ENCODE data around the gene ALMS1.
"Not testable (repeated sequence)": the region's sequence is repeated elsewhere in the genome, so short reads cannot be mapped to it uniquely, and the experiment has no call there.

The ALMS1 gene
- 143 to 183 reads per million in 2 donors for total RNA-seq

- peak; percentile 85 for DNase-seq
These were observed at the start of gene ALMS1 for GRCh38 chr2:73385504-73386341. Gene ALMS1 (plus strand): TSS chr2:73385836. CDS start chr2:73385869, 33 bp downstream.

- no peak for DNase-seq
These were observed 47.8 kb upstream of the ALMS1 start for GRCh38 chr2:73337828-73338227.

GRCh38 chr2:73339201-73339600, 46.4 kb upstream of the ALMS1 start:
- DNase-seq: no peak

- DNase-seq: no peak
These were observed 44.6 kb upstream of the ALMS1 start for GRCh38 chr2:73341039-73341438.

- DNase-seq: no peak
These were observed 41.6 kb upstream of the ALMS1 start for GRCh38 chr2:73343992-73344391.

GRCh38 chr2:73344747-73345146, 40.9 kb upstream of the ALMS1 start:
- DNase-seq: not testable (repeated sequence)

GRCh38 chr2:73350035-73350691, 35.5 kb upstream of the ALMS1 start:
- no peak for DNase-seq

- no peak for DNase-seq
These were observed 29.5 kb upstream of the ALMS1 start for GRCh38 chr2:73356097-73356496.

- DNase-seq: no peak
These were observed 25.5 kb upstream of the ALMS1 start for GRCh38 chr2:73359915-73360697.

- DNase-seq: no peak
These were observed 19.6 kb upstream of the ALMS1 start for GRCh38 chr2:73366060-73366459.

GRCh38 chr2:73368781-73369180, 16.9 kb upstream of the ALMS1 start:
- no peak for DNase-seq

GRCh38 chr2:73370348-73370747, 15.3 kb upstream of the ALMS1 start:
- DNase-seq: no peak

- no peak for DNase-seq
These were observed 12.3 kb upstream of the ALMS1 start for GRCh38 chr2:73373344-73373743.

- no peak for DNase-seq
These were observed 11.4 kb upstream of the ALMS1 start for GRCh38 chr2:73374269-73374668.

GRCh38 chr2:73376681-73377080, 9.0 kb upstream of the ALMS1 start:
- no peak for DNase-seq

- DNase-seq: no peak
These were observed 2.6 kb upstream of the ALMS1 start for GRCh38 chr2:73383036-73383435.

GRCh38 chr2:73385123-73385503, 523 bp upstream of the ALMS1 start:
- no peak for DNase-seq

GRCh38 chr2:73386342-73386868, 769 bp downstream of the ALMS1 start:
- no peak for DNase-seq

GRCh38 chr2:73386894-73387636, 1.4 kb downstream of the ALMS1 start:
- DNase-seq: no peak

GRCh38 chr2:73402386-73403103, 16.9 kb downstream of the ALMS1 start:
- DNase-seq: no peak

GRCh38 chr2:73403237-73403636, 17.6 kb downstream of the ALMS1 start:
- DNase-seq: no peak

GRCh38 chr2:73404409-73404808, 18.8 kb downstream of the ALMS1 start:
- DNase-seq: no peak
